Astrocyte of the cerebellum (primary cell): ENCODE results near the gene TMBIM6.

Experiments
- DNase-seq: peaks from one replicate; pipeline ENCODE4 v3.0.0-alpha.2; 2011; ENCODE audit warnings: low read depth
- H3K4me3 ChIP-seq: 2 replicates; pipeline ENCODE4 v1.5.1; 2011; ENCODE audit warnings: mild to moderate bottlenecking, low read depth, low read length, moderate library complexity
- CTCF ChIP-seq: IDR thresholded peaks from 2 replicates; pipeline ENCODE4 v1.5.1; 2012; ENCODE audit warnings: low read length, low read depth, moderate library complexity, mild to moderate bottlenecking; ENCODE audit errors: missing control alignments
- in situ Hi-C: cut with HindIII; loops from 2 replicates; pipeline ENCODE4 v1.10.0; 2017; ENCODE audit warnings: low sequenced_read_pairs

TMBIM6 gene

GRCh38 chr12:49748800-49749199 is 7.4 kb downstream of the TMBIM6 start:
- no peak for TF ChIP-seq CTCF
- in situ Hi-C loops = no loop called here
- H3K4me3 ChIP-seq = no peak overlapping the region
- DNase-seq = no peak

DNA sequence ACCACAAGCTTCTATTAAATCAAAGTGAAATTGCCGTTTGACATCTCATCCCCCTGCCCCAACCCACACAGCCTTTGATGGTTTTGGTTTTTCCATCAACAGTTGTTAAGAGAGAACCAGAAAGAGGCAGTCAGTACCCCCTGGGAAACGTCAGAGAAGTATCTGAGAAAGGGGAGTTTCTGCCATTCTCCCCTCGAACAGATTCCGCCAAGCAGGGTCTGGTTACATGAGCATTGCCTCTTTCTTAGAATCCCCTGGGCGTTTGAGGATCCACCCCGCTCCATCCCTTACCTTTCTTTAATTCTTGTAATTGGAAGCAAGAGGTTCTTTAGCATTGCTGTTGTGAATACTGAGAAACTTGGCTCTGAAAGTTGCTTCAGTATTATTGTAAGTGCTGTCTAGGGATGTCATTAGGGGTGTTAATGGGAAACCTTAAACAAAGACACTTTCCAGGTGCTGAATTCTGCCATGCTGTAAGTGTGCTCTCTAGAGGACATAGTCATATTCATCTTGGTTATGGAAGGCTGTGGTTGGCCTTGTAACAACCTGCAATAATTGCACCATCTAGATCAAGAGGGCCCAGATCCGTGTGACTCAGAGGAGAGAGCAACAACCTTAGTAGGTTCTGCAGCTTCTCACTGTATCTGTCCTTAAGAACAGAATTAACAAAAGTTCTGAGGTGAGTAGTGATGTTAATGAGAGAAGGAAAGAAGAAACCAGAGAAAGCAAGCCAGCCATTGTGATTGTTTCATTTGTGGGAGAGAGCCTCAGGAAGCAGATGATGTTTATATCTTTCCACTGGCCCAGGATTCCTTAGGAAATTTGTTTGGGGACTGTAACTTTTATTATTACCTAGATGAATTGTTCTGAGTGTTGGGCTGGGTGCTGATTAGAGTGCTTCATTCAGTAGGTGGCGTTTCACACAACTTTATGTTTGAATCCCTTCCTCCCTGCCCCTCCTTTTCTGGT is 9.0 kb downstream of the TMBIM6 start:
- DNase-seq = no peak
- no peak overlapping the region for H3K4me3 ChIP-seq
- in situ Hi-C loops = no loop called here
- TF ChIP-seq CTCF = no peak

GRCh38 chr12:49750996-49751393 is 9.6 kb downstream of the TMBIM6 start:
- TF ChIP-seq CTCF = no peak
- no peak for DNase-seq
- in situ Hi-C loops = no loop called here
- no peak overlapping the region for H3K4me3 ChIP-seq

GRCh38 chr12:49761677-49762467 is 20.5 kb downstream of the TMBIM6 start:
- TF ChIP-seq CTCF = no peak
- no peak for DNase-seq
- in situ Hi-C loops = loop anchor here (10.0 kb wide), 1 partner anchor 53 kb away; no protein-coding TSS in a partner anchor
- no peak overlapping the region for H3K4me3 ChIP-seq

DNA sequence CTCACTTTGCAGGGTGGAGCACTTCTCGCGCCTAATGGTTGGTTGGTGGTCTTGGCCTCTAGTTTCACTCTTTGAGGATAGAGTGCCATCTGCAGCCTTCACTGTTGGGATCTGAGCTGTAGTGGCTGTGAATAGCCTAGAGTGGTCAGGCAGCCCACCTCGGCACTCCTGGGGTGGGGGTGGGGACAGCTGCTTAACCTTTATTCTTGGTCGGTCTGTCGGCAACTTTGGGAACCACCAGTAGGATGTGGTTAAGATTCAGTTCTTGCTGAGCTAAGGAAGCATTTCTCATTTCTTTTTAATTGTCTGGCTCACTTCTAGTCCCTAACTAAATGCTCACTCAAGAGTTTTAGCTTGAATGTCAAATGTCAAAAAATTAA is 21.1 kb downstream of the TMBIM6 start:
- H3K4me3 ChIP-seq = no peak overlapping the region
- in situ Hi-C loops = loop anchor here (10.0 kb wide), 1 partner anchor 52 kb away; no protein-coding TSS in a partner anchor
- DNase-seq = no peak
- TF ChIP-seq CTCF = no peak

DNA sequence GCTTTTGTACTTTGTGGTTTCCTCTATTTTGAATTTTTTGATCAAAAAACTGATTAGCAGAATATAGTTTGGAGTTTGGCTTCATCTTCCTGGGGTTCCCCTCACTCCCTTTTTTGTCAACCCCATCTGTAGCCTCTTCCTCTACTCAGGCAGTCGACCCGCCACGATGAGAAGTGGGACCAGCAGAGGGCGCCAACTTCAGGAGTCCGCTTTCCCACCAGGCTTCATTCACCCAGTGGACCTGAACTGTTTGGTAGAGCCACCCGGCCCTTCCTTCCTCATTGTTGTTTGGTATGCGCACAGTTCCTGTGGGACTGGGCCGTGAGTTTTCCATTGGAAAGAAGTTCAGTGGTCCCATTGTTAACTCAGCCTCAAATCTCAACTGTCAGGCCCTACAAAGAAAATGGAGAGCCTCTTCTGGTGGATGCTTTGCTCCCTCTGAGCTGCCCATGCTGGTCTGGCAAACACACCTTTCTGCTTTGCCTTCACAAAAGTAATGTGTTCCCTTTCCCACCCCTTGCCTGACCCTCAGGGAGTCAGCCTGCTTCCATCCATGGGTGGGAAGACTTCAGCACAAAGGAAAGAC is 21.7 kb downstream of the TMBIM6 start:
- DNase-seq = no peak
- H3K4me3 ChIP-seq = no peak overlapping the region
- TF ChIP-seq CTCF = peak; percentile 78
- in situ Hi-C loops = loop anchor here (10.0 kb wide), 1 partner anchor 52 kb away; no protein-coding TSS in a partner anchor
